ENCODE results near the gene HAUS8. TPM values are rescaled to one million over a fixed set of nuclear protein-coding genes. Genes with fewer than 3 reads are reported as not detected.

The HAUS8 gene
- total and polyA plus RNA-seq, 10 of the 15 experiments (the other 5 are each of a cell fraction or from before 2014, with no cell fraction given) = 22.7 to 43.9 (median 34.4) TPM

DNA sequence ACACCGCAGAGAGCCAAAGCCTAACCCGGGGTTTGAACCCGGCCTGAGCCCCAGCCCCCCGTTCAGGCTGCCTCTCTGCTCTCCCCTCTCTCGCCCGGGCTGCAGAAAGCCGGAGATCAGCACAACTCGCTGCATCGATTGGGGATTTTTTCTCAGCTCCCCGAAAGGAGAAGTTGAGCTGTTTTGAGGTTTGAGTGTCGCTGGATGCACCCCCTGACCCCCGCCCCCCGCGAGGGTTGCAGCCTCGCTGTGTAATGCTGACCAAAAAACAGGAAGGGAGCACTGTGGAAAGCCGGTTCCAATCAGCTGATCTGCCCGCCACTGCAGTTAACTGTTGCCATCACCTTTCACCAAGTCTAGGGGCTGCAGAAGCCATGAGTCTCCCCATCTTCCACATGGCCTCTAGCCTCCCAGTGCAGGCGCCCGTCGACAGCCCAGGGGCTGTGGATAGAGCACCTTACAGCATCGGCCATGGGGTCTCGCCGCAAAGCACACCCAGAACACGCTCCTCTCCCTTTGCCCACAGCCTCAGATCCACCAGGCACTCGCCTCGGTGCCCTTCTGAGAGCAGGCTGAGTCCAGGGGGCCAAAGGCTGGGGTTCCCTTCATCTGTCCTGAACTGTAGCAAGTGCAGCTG lies 34.8 kb upstream of the HAUS8 start (continued):
- TF ChIP-seq ZNF687 (IDR thresholded peaks at IDR 0.05) = peak; percentile 80
- TF ChIP-seq, protein P1, sequence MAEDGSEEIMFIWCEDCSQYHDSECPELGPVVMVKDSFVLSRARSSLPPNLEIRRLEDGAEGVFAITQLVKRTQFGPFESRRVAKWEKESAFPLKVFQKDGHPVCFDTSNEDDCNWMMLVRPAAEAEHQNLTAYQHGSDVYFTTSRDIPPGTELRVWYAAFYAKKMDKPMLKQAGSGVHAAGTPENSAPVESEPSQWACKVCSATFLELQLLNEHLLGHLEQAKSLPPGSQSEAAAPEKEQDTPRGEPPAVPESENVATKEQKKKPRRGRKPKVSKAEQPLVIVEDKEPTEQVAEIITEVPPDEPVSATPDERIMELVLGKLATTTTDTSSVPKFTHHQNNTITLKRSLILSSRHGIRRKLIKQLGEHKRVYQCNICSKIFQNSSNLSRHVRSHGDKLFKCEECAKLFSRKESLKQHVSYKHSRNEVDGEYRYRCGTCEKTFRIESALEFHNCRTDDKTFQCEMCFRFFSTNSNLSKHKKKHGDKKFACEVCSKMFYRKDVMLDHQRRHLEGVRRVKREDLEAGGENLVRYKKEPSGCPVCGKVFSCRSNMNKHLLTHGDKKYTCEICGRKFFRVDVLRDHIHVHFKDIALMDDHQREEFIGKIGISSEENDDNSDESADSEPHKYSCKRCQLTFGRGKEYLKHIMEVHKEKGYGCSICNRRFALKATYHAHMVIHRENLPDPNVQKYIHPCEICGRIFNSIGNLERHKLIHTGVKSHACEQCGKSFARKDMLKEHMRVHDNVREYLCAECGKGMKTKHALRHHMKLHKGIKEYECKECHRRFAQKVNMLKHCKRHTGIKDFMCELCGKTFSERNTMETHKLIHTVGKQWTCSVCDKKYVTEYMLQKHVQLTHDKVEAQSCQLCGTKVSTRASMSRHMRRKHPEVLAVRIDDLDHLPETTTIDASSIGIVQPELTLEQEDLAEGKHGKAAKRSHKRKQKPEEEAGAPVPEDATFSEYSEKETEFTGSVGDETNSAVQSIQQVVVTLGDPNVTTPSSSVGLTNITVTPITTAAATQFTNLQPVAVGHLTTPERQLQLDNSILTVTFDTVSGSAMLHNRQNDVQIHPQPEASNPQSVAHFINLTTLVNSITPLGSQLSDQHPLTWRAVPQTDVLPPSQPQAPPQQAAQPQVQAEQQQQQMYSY (CRISPR knock-in tag; IDR thresholded peaks at IDR 0.05) = no peak
- peak; percentile 66; the same call in 1 of the 2 replicates for TF ChIP-seq FOXM1 (IDR thresholded peaks at IDR 0.05; ENCODE audit: low read depth, low read length)
- TF ChIP-seq, protein P2, sequence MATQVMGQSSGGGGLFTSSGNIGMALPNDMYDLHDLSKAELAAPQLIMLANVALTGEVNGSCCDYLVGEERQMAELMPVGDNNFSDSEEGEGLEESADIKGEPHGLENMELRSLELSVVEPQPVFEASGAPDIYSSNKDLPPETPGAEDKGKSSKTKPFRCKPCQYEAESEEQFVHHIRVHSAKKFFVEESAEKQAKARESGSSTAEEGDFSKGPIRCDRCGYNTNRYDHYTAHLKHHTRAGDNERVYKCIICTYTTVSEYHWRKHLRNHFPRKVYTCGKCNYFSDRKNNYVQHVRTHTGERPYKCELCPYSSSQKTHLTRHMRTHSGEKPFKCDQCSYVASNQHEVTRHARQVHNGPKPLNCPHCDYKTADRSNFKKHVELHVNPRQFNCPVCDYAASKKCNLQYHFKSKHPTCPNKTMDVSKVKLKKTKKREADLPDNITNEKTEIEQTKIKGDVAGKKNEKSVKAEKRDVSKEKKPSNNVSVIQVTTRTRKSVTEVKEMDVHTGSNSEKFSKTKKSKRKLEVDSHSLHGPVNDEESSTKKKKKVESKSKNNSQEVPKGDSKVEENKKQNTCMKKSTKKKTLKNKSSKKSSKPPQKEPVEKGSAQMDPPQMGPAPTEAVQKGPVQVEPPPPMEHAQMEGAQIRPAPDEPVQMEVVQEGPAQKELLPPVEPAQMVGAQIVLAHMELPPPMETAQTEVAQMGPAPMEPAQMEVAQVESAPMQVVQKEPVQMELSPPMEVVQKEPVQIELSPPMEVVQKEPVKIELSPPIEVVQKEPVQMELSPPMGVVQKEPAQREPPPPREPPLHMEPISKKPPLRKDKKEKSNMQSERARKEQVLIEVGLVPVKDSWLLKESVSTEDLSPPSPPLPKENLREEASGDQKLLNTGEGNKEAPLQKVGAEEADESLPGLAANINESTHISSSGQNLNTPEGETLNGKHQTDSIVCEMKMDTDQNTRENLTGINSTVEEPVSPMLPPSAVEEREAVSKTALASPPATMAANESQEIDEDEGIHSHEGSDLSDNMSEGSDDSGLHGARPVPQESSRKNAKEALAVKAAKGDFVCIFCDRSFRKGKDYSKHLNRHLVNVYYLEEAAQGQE (IDR thresholded peaks at IDR 0.05; ENCODE audit: low read depth, low read length) = no peak
- TF ChIP-seq TBL1XR1 (IDR thresholded peaks at IDR 0.05; ENCODE audit: low read depth, low read length) = peak; percentile 93
- peak; percentile 36; the same call in 1 of the 2 replicates for TF ChIP-seq TCF12 (IDR thresholded peaks at IDR 0.05; ENCODE audit: low read depth, low read length)
- TF ChIP-seq SKIL (IDR thresholded peaks at IDR 0.05; ENCODE audit: low read depth, poor library complexity, severe bottlenecking) = peak; percentile 54
- no peak for TF ChIP-seq ZSCAN29 (IDR thresholded peaks at IDR 0.05)
- TF ChIP-seq ETV6 (conservative IDR thresholded peaks at IDR 0.05 in 1 of 2, IDR thresholded peaks at IDR 0.05 in 1 of 2; ENCODE audit: borderline replicate concordance in 1 of 2, low read depth in 1 of 2) = 0 out of 4 replicates have a peak, but pooled peaks of 1 of the 2 experiments have one; percentile 24
- peak; percentile 94 for TF ChIP-seq IKZF1 (conservative IDR thresholded peaks at IDR 0.05)
- no peak for TF ChIP-seq FOS (IDR thresholded peaks at IDR 0.05; ENCODE audit: borderline replicate concordance, extremely low read depth, insufficient read length)
- TF ChIP-seq, protein P3, sequence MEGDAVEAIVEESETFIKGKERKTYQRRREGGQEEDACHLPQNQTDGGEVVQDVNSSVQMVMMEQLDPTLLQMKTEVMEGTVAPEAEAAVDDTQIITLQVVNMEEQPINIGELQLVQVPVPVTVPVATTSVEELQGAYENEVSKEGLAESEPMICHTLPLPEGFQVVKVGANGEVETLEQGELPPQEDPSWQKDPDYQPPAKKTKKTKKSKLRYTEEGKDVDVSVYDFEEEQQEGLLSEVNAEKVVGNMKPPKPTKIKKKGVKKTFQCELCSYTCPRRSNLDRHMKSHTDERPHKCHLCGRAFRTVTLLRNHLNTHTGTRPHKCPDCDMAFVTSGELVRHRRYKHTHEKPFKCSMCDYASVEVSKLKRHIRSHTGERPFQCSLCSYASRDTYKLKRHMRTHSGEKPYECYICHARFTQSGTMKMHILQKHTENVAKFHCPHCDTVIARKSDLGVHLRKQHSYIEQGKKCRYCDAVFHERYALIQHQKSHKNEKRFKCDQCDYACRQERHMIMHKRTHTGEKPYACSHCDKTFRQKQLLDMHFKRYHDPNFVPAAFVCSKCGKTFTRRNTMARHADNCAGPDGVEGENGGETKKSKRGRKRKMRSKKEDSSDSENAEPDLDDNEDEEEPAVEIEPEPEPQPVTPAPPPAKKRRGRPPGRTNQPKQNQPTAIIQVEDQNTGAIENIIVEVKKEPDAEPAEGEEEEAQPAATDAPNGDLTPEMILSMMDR (IDR thresholded peaks at IDR 0.05 in 2 of 3, conservative IDR thresholded peaks at IDR 0.05 in 1 of 3; ENCODE audit: control insufficient read depth in 2 of 3, extremely low read depth in 1 of 3, insufficient read depth in 1 of 3, low read depth in 3 of 3, low read length in 3 of 3) = no peak
